GM18507 (cell line): ENCODE results near the gene KPNA1.
A peak's percentile ranks its signal among the peaks of the same experiment; 100 is the strongest.
"Not testable (repeated sequence)": the region's sequence is repeated elsewhere in the genome, so short reads cannot be mapped to it uniquely, and the experiment has no call there.

ENCODE experiments used
- DNase-seq: peaks from one replicate; pipeline ENCODE4 v3.0.0; 2011; ENCODE audit warnings: low read depth; ENCODE audit not compliant: insufficient read length; ENCODE audit errors: extremely low spot score
- FAIRE-seq: peaks from 2 replicates; lab custom pipeline; 2011; peaks lifted over from hg19 to GRCh38; lab: Jason Lieb, UNC

KPNA1 gene

DNA sequence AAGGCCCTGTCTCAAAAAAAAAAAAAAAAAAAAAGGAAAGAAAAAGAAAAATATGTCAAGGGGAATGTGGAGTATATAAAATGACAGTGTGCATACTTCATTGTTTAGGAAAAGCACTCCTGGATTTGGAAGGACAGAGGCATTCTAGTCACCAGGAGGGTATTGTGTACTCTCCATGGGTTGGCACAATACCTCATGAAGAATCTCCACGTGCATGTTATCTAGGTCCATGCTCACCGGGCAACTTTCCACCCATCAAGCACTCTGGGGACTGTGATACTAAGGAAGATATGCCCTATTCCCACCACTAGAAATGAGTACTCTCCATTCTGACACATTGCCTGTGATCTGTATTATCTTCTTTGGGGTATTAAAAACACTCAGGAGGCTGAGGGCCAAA, 15.4 kb upstream of the KPNA1 start:
- no peak for FAIRE-seq
- DNase-seq, result no peak

DNA sequence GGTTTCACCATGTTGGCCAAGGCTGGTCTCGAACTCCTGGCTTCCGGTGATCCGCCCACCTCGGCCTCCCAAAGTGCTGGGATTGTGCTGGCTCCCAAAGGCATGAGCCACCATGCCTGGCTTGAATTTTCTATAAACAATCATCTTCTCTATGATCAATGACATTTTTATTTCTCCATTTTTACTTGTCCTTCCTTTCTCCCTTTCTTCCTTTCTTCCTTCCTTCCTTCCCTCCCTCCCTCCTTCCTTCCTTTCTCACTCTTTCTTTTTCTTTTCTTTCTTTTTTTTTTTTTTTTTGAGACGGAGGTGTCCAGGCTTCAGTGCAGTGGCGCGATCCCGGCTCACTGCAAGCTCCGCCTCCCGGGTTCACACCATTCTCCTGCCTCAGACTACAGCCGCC, 8.6 kb upstream of the KPNA1 start:
- DNase-seq (no peak), FAIRE-seq (no peak)

DNA sequence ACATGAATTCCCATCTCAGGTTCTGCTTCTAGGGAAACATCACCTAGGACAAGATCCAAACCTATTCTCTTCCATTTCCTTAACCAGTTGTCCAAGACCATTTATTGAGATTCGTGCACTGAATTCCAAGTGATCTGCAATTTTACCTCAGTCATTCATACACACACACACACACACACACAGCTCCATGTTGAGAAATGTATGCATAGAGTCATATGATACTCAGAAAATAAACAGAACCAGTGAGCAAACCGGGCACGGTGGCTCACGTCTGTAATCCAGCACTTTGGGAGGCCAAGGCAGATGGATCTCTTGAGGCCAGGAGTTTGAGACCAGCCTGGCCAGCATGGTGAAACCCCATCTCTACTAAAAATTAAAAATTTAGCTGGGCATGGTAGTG, 6.1 kb upstream of the KPNA1 start:
- FAIRE-seq (no peak), DNase-seq (no peak)

GRCh38 chr3:122519693-122520092, 5.0 kb upstream of the KPNA1 start:
- FAIRE-seq (no peak), DNase-seq (no peak)

GRCh38 chr3:122516846-122517360, 2.2 kb upstream of the KPNA1 start:
- FAIRE-seq (no peak), DNase-seq (no peak)

GRCh38 chr3:122515870-122516269, 1.1 kb upstream of the KPNA1 start:
- DNase-seq (no peak), FAIRE-seq (no peak)

GRCh38 chr3:122515020-122515468, 305 bp upstream of the KPNA1 start:
- FAIRE-seq, result no peak

DNA sequence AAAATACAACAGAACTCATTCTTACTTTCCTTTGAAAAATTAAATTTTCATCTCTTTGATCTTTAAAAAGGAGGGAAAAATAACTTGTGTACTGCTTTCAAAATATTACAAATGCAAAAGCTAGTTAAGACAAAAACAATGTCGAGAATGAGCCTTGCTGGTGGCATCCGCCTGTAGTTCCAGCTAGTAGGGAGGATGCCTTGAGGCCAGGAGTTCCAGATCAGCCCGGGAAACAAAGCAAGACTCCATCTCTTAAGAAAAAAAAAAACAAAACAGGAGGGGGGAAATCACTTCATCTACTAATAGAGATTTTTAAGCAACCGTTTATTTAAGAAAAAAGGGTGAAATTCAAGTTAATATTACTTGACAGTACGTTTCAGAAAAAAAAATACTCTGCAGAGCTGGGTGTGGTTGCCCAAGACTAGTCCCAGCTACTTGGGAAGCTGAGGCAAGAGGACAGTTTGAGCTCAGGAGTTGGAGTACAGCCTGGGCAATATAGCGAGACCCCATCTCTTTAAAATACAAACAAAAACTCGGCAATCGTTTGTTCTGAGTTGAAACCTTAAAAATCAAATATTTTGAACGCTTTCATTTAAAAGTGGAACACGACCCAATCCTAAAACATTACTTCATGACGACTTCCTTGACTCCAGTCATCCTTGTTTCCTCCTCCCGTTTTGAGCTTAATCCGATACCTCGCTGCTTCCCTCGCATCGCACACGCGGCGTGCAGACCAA, 1.2 kb downstream of the KPNA1 start:
- FAIRE-seq (peak; percentile 82), DNase-seq (no peak)

More at GRCh38 chr3:122515020-122515468, 305 bp upstream of the KPNA1 start:
- DNase-seq, result no peak

DNA sequence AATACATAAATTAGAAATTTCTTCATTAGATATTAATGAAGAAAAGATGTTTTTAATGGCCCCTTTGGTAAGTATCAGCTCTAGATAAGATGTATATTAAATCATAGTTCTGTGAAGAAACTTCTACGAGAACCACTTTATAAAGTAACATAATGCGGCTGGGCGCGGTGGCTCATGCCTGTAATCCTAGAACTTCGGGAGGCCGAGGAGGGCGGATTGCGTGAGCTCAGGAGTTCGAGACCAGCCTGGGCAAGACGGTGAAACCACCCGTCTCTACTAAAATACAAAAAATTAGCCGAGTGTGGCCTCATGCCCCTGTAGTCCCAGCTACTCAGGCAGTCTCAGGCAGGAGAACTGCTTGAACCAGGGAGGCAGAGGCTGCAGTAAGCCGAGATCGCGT, 2.5 kb downstream of the KPNA1 start:
- FAIRE-seq, result no peak
- DNase-seq, result no peak

GRCh38 chr3:122510878-122511535, 3.7 kb downstream of the KPNA1 start:
- FAIRE-seq, result peak; percentile 26
- DNase-seq, result no peak

GRCh38 chr3:122508944-122509343, 5.8 kb downstream of the KPNA1 start:
- not testable (repeated sequence) for DNase-seq, FAIRE-seq

DNA sequence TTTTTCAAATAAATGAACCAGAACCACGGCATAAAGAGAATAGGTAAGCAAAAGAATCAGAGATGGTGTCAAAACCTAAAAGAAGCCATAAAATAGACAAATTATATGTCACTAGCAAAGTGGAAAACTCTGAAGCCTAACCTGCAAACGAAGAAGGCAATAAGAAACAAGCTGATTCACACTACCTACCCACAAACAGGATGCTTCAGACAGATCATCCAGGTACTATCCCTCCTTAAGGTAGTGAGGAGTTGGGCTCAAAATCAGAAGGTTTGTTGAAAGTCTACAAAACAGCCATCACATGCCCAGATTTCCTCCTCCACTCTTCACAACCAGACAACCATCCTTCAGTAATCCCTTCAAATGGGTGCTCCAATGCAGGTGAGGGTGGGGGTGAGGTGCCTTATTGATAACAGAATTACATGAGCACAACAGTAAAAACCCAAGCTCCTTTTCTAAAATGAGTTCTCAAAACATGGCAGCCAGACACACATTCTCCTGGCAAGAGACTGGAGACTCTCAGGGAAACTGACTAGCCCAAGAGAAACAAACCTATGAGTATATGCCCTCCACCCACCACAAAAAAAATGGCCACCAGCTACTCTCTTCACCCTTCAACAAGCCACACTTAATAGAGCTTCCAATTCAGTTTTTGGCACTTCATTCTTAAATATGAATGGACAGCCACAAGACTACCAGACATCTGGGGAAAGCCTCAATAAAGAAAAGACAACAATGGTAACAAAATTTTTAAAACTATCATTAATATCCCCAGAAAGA, 6.4 kb downstream of the KPNA1 start:
- DNase-seq (no peak), FAIRE-seq (peak; percentile 85)

GRCh38 chr3:122506450-122506849, 8.3 kb downstream of the KPNA1 start:
- no peak for DNase-seq
- FAIRE-seq, result no peak

DNA sequence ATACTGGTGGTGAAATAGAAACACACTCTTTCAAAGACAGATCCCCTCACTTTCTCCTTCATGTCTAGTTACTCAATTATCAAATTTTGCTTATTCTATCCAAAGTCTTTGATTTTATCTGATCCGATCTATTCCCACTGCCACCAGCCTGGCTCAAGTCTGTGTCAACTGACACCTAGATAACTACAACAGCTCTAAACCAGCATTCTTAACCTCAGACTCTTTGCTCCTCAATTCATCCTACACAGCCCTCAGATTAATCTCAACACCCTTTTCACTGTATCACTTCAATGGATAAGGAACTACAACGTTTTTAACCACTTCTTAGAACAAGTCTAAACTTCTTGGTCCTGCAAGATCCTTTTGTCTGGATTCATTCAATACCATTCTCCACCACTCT, 9.1 kb downstream of the KPNA1 start:
- FAIRE-seq, result no peak

DNA sequence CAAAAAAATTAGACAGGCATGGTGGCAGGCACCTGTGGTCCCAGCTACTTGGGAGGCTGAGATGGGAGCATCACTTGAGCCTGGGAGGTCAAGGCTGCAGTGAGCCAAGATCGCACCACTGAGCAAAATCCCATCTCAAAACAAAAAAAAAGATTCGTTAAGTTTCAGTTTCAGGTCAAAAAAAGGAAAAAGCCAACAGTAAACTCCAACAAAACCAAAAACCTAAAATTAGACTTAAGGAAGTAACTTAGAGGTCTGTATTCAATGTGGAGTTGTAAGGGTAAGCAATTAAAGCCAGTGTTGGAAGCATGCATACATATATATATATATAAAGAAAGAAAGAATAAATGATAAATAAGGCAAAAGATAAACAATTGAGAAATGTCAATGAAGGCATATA, 11.8 kb downstream of the KPNA1 start:
- DNase-seq, result no peak
- no peak for FAIRE-seq

More for the DNA sequence above, 9.1 kb downstream of the KPNA1 start:
- no peak for DNase-seq

- FAIRE-seq (no peak), DNase-seq (no peak)
Observed at GRCh38 chr3:122502139-122502538, 12.6 kb downstream of the KPNA1 start.

GRCh38 chr3:122500964-122501363, 13.8 kb downstream of the KPNA1 start:
- not testable (repeated sequence) for DNase-seq, FAIRE-seq

DNA sequence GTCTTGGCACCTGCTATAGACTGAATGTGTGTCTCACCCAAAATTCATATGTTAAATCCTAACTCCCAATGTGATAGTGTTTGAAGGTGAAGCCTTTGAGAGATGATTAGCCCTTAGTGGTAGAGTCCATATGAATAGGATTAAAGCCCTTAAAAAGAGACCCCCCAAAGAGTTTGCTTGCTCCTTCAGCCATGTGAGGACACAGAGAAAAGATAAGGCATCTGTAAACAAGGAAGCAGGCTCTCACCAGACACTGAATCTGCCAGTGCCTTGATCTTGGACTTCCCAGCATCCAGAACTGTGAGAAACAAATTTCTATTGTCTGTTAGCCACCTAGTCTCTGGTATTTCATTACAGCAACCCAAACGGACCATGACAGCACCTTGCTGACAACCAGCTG, 16.6 kb downstream of the KPNA1 start:
- no peak for DNase-seq
- peak; percentile 62 for FAIRE-seq

- DNase-seq (no peak), FAIRE-seq (peak; percentile 91)
Observed at GRCh38 chr3:122497425-122497824, 17.3 kb downstream of the KPNA1 start.

DNA sequence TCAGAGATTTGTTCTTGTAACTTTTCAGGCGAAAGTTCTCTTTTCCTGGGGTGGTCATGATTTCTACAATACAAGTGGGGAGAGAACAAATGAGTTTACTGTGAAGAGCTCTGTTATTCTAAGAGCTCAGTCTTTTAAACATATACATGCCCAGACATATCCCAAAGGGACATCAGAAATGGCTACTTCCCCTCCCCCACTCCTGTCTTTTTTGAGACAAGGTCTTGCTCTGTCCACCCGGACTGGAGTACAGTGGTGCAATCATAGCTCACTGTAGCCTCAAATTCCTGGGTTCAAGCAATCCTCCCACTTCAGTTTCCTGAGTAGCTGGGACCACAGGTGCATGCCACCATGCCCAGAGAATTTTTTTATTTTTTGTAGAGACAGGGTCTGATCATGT, 18.2 kb downstream of the KPNA1 start:
- DNase-seq (no peak), FAIRE-seq (no peak)
